Measurements from ENCODE around the gene SLC9A3. TPM values are rescaled to one million over a fixed set of nuclear protein-coding genes. Genes with fewer than 3 reads are reported as not detected.

SLC9A3 gene
- total RNA-seq, 2 experiments from 2014 or later = 1.2 to 1.6 TPM

GRCh38 chr5:451587-452458 lies 72.4 kb downstream of the SLC9A3 start:
- Mint-ChIP-seq H3K27ac (no peak overlapping the region), H3K27me3 (no peaks in the 10 kb centered on the region), H3K4me3 (no peak overlapping the region), H3K9me3 (peaks cover 15% of the 10 kb centered on the region), H3K4me1 (peaks cover 33% of the 10 kb centered on the region), H3K36me3 (ENCODE audit: low read depth) (peaks cover 92% of the 10 kb centered on the region)
- ChIA-PET POLR2A (interaction anchor here (1.4 kb wide), 1 partner anchor 20 kb away, joined by 8 read pairs; no protein-coding TSS in a partner anchor), CTCF (interaction anchor here (1.3 kb wide), 1 partner anchor 135 kb away, joined by 3 read pairs; no protein-coding TSS in a partner anchor)
- no peak for DNase-seq

GRCh38 chr5:449151-449550 lies 75.1 kb downstream of the SLC9A3 start:
- ChIA-PET CTCF (interaction anchor here (0.8 to 1.7 kb wide), 3 partner anchors 23 to 132 kb away, joined by 3 to 6 read pairs (median 3); no protein-coding TSS in a partner anchor), POLR2A (no interaction called here)
- Mint-ChIP-seq H3K36me3 (ENCODE audit: low read depth) (peaks cover 84% of the 10 kb centered on the region), H3K27ac (no peak overlapping the region), H3K4me3 (no peak overlapping the region), H3K4me1 (peaks cover 38% of the 10 kb centered on the region), H3K9me3 (peaks cover 15% of the 10 kb centered on the region), H3K27me3 (no peaks in the 10 kb centered on the region)
- no peak for DNase-seq

GRCh38 chr5:448766-449090 lies 75.5 kb downstream of the SLC9A3 start:
- H3K9me3 Mint-ChIP-seq = peaks cover 15% of the 10 kb centered on the region
- ChIA-PET CTCF (interaction anchor here (0.5 to 1.7 kb wide), 4 partner anchors 23 to 178 kb away, joined by 3 to 6 read pairs (median 4); no protein-coding TSS in a partner anchor), POLR2A (no interaction called here)
- no peak overlapping the region for H3K4me3 Mint-ChIP-seq
- DNase-seq = no peak
- peaks cover 80% of the 10 kb centered on the region for H3K36me3 Mint-ChIP-seq (ENCODE audit: low read depth)
- peaks cover 38% of the 10 kb centered on the region for H3K4me1 Mint-ChIP-seq
- H3K27me3 Mint-ChIP-seq = no peaks in the 10 kb centered on the region
- H3K27ac Mint-ChIP-seq = no peak overlapping the region

GRCh38 chr5:448061-448765 lies 76.0 kb downstream of the SLC9A3 start:
- Mint-ChIP-seq H3K27ac (no peak overlapping the region), H3K9me3 (peaks cover 15% of the 10 kb centered on the region), H3K36me3 (ENCODE audit: low read depth) (peaks cover 75% of the 10 kb centered on the region), H3K4me1 (peaks cover 35% of the 10 kb centered on the region), H3K4me3 (no peak overlapping the region), H3K27me3 (no peaks in the 10 kb centered on the region)
- ChIA-PET POLR2A (no interaction called here), CTCF (interaction anchor here (0.5 to 1.7 kb wide), 5 partner anchors 22 to 177 kb away, joined by 3 to 6 read pairs (median 3); no protein-coding TSS in a partner anchor)
- DNase-seq = no peak

GRCh38 chr5:447501-447900 lies 76.7 kb downstream of the SLC9A3 start:
- Mint-ChIP-seq H3K27ac (no peak overlapping the region), H3K27me3 (no peaks in the 10 kb centered on the region), H3K9me3 (peaks cover 11% of the 10 kb centered on the region), H3K4me3 (no peak overlapping the region), H3K36me3 (ENCODE audit: low read depth) (peaks cover 70% of the 10 kb centered on the region), H3K4me1 (peaks cover 30% of the 10 kb centered on the region)
- POLR2A ChIA-PET = interaction anchor here (1.2 to 2.4 kb wide), 3 partner anchors 9 to 25 kb away, joined by 3 to 6 read pairs (median 4); no protein-coding TSS in a partner anchor
- CTCF ChIA-PET = interaction anchor here (0.8 to 3.5 kb wide), 17 partner anchors 10 to 259 kb away, joined by 3 to 14 read pairs (median 4); no protein-coding TSS in a partner anchor
- no peak for DNase-seq

- Mint-ChIP-seq H3K27ac (no peak overlapping the region), H3K27me3 (no peaks in the 10 kb centered on the region), H3K4me3 (no peak overlapping the region), H3K9me3 (peaks cover 5% of the 10 kb centered on the region), H3K36me3 (ENCODE audit: low read depth) (peaks cover 66% of the 10 kb centered on the region), H3K4me1 (peaks cover 30% of the 10 kb centered on the region)
- CTCF ChIA-PET = interaction anchor here (0.8 to 3.5 kb wide), 21 partner anchors 9 to 258 kb away, joined by 3 to 14 read pairs (median 4); no protein-coding TSS in a partner anchor
- DNase-seq = no peak
- POLR2A ChIA-PET = interaction anchor here (1.0 to 2.4 kb wide), 5 partner anchors 10 to 165 kb away, joined by 3 to 6 read pairs (median 3); partner anchors contain the start of gene CEP72
These were observed 77.4 kb downstream of the SLC9A3 start for GRCh38 chr5:446883-447263.

GRCh38 chr5:446066-446882 lies 78.0 kb downstream of the SLC9A3 start:
- ChIA-PET CTCF (interaction anchor here (0.6 to 3.5 kb wide), 24 partner anchors 8 to 258 kb away, joined by 3 to 14 read pairs (median 4); partner anchors contain the start of gene PDCD6), POLR2A (interaction anchor here (0.7 to 2.4 kb wide), 6 partner anchors 11 to 166 kb away, joined by 3 to 6 read pairs (median 3); partner anchors contain the start of gene CEP72)
- H3K27ac Mint-ChIP-seq = no peak overlapping the region
- no peaks in the 10 kb centered on the region for H3K27me3 Mint-ChIP-seq
- H3K4me1 Mint-ChIP-seq = peaks cover 33% of the 10 kb centered on the region
- peaks cover 60% of the 10 kb centered on the region for H3K36me3 Mint-ChIP-seq (ENCODE audit: low read depth)
- no peaks in the 10 kb centered on the region for H3K9me3 Mint-ChIP-seq
- no peak for DNase-seq
- H3K4me3 Mint-ChIP-seq = no peak overlapping the region

- H3K27ac Mint-ChIP-seq = no peak overlapping the region
These were observed 78.7 kb downstream of the SLC9A3 start for GRCh38 chr5:445591-445990.

GRCh38 chr5:444226-444625 lies 80.0 kb downstream of the SLC9A3 start:
- Mint-ChIP-seq H3K36me3 (ENCODE audit: low read depth) (peaks cover 40% of the 10 kb centered on the region), H3K27me3 (no peaks in the 10 kb centered on the region), H3K4me3 (peak overlapping the region; percentile 97), H3K27ac (peak overlapping the region; percentile 71), H3K9me3 (no peaks in the 10 kb centered on the region), H3K4me1 (peaks cover 33% of the 10 kb centered on the region)
- CTCF ChIA-PET = interaction anchor here (3.5 kb wide), 1 partner anchor 29 kb away, joined by 11 read pairs; no protein-coding TSS in a partner anchor
- DNase-seq = no peak
- POLR2A ChIA-PET = interaction anchor here (1.4 kb wide), 1 partner anchor 22 kb away, joined by 3 read pairs; no protein-coding TSS in a partner anchor

More at GRCh38 chr5:445591-445990, 78.7 kb downstream of the SLC9A3 start:
- CTCF ChIA-PET = interaction anchor here (1.0 to 3.5 kb wide), 7 partner anchors 10 to 257 kb away, joined by 3 to 11 read pairs (median 6); partner anchors contain the start of gene PDCD6
- DNase-seq = no peak
- POLR2A ChIA-PET = interaction anchor here (1.5 to 2.4 kb wide), 2 partner anchors 18 to 27 kb away, joined by 4 to 6 read pairs; no protein-coding TSS in a partner anchor
- H3K9me3 Mint-ChIP-seq = no peaks in the 10 kb centered on the region
- H3K27me3 Mint-ChIP-seq = no peaks in the 10 kb centered on the region
- H3K36me3 Mint-ChIP-seq (ENCODE audit: low read depth) = peaks cover 54% of the 10 kb centered on the region
- H3K4me3 Mint-ChIP-seq = no peak overlapping the region
- H3K4me1 Mint-ChIP-seq = peaks cover 33% of the 10 kb centered on the region

- Mint-ChIP-seq H3K36me3 (ENCODE audit: low read depth) (peaks cover 33% of the 10 kb centered on the region), H3K27me3 (no peaks in the 10 kb centered on the region), H3K4me1 (peaks cover 33% of the 10 kb centered on the region), H3K9me3 (no peaks in the 10 kb centered on the region), H3K4me3 (peak overlapping the region; percentile 97), H3K27ac (peak overlapping the region; percentile 71)
- ChIA-PET POLR2A (interaction anchor here (1.0 to 1.4 kb wide), 6 partner anchors 22 to 101 kb away, joined by 3 to 5 read pairs (median 3); no protein-coding TSS in a partner anchor), CTCF (no interaction called here)
- DNase-seq = peak; percentile 38
These were observed 80.8 kb downstream of the SLC9A3 start for GRCh38 chr5:443239-444151.
